Thymus (tissue), 11 donors: ENCODE measurements around the gene FGF14. TPM values are rescaled to one million over a fixed set of nuclear protein-coding genes. Genes with fewer than 3 reads are reported as not detected.
A peak's percentile ranks its signal among the peaks of the same experiment; 100 is the strongest.
"Not testable (repeated sequence)": the region's sequence is repeated elsewhere in the genome, so short reads cannot be mapped to it uniquely, and the experiment has no call there.

Experiments
- DNase-seq, 9 donors: peaks; one replicate each; pipeline ENCODE4 v3.0.0-alpha.2; 2013; ENCODE audit warnings: low spot score in 9 of 9, low read depth in 6 of 9, missing footprints in 1 of 9
- H3K27ac ChIP-seq, 2 donors: one replicate each; pipeline ENCODE4 v1.5.1; 2013; ENCODE audit warnings: control low read depth in 1 of 2, low read depth in 1 of 2, low read length in 1 of 2, mild to moderate bottlenecking in 1 of 2, moderate library complexity in 1 of 2
- H3K27me3 ChIP-seq, 2 donors: one replicate each; pipeline ENCODE4 v1.5.1; 2013; ENCODE audit warnings: low read length in 1 of 2; ENCODE audit not compliant: control insufficient read depth in 2 of 2, insufficient read depth in 1 of 2
- H3K36me3 ChIP-seq, 2 donors: one replicate each; pipeline ENCODE4 v1.5.1; 2013; ENCODE audit warnings: low read length in 1 of 2, mild to moderate bottlenecking in 1 of 2, moderate library complexity in 1 of 2; ENCODE audit not compliant: control insufficient read depth in 2 of 2, insufficient read depth in 2 of 2
- H3K4me1 ChIP-seq, 2 donors: one replicate each; pipeline ENCODE4 v1.5.1; 2013; ENCODE audit warnings: low read length in 2 of 2; ENCODE audit not compliant: control insufficient read depth in 2 of 2, insufficient read depth in 2 of 2
- H3K4me3 ChIP-seq, 2 donors: one replicate each; pipeline ENCODE4 v1.5.1; 2013; ENCODE audit warnings: low read length in 2 of 2, control low read depth in 1 of 2, mild to moderate bottlenecking in 1 of 2
- H3K9me3 ChIP-seq, 2 donors: one replicate each; pipeline ENCODE4 v1.5.1; 2013; ENCODE audit warnings: low read length in 1 of 2, mild to moderate bottlenecking in 1 of 2; ENCODE audit not compliant: control insufficient read depth in 2 of 2, insufficient read depth in 1 of 2
- WGBS: extraction: QIAGEN DNeasy Blood & Tissue Kit; methylation state at CpG from one replicate; pipeline ENCODE4 v1.1.7; 2013; 5-methylcytosine and 5-hydroxymethylcytosine counted together
- polyA plus RNA-seq: library from polyadenylated mRNA; stranded (reverse); fragments of 200-250 nt; gene quantifications from one replicate; pipeline ENCODE4 v1.2.3, GENCODE V29; 2013
- total RNA-seq: library from RNA; stranded (reverse); fragments of 120-200 nt; gene quantifications from one replicate; pipeline ENCODE4 v1.2.4, GENCODE V29; 2013
- donor health status: healthy.

FGF14 gene
- total and polyA plus RNA-seq, 2 donors = 0.05 to 0.14 TPM

- not testable (repeated sequence) for H3K27me3 ChIP-seq, H3K9me3 ChIP-seq, H3K4me3 ChIP-seq, DNase-seq, H3K4me1 ChIP-seq, H3K27ac ChIP-seq, H3K36me3 ChIP-seq
- WGBS = 86% methylated on average over 5 of the region's 5 CpGs
These were observed 390.4 kb downstream of the FGF14 start for GRCh38 chr13:102011455-102011854.

DNA sequence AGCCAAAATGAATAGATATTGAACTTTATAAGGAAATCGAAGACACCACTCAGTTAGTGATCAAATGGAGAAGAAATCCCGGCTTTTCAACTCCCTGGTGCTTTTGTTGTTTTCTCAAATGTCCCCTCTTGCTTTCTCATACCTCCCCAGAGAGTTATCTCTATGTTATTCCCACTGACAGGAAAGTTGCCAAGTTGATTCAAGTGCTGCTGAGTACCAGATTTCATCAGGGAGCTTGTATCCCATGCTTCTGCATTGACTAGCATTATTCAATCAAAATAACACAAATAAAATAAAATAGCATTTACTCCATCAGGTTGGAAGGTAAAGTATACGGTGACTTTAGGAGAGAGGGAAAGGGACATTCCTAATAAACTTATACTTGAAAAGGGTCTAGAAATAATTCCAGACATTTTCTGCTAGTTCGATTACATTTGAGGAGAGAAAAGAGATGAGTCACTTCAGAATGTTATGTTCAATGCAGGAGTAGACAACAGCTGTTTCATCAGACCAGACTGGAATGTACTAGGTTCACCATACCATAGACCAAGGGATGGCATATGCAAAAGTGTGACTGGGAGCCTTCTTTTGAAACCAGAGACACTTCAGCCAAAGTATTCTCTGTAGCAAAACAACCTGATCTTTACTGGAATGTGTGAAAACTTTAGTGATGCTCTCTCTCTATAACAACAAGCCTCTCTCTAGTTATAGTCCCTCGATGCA lies 397.8 kb downstream of the FGF14 start:
- no peak overlapping the region for H3K27ac ChIP-seq
- H3K27me3 ChIP-seq = no peaks in the 10 kb centered on the region
- WGBS = 84% methylated on average over 5 of the region's 5 CpGs
- no peak overlapping the region for H3K4me3 ChIP-seq
- no peaks in the 10 kb centered on the region for H3K4me1 ChIP-seq
- H3K36me3 ChIP-seq = no peaks in the 10 kb centered on the region
- no peaks in the 10 kb centered on the region for H3K9me3 ChIP-seq
- no peak for DNase-seq

DNA sequence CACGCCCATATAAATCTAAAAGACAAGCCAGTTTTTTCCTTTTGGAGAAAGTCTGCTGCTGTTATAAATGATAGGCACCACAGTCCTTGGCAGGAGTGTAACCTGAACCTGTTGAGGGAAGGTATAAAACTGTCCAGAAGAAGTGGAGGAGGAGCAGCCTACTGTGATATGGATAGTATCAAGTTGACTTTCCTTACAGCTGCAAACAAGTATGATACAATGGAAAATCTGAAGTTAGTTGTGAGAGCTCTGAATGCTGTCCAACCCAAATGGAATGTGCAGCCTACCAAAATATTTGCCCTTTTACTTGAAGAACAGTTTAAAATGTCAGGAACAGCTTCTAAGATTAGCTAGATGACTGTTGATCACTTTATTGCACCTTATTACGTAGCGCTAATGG lies 399.6 kb downstream of the FGF14 start:
- Histone ChIP-seq H3K27ac (peak overlapping the region in 1 of 2 donors; percentile 61), H3K27me3 (no peaks in the 10 kb centered on the region), H3K36me3 (no peaks in the 10 kb centered on the region), H3K9me3 (no peaks in the 10 kb centered on the region), H3K4me1 (no peaks in the 10 kb centered on the region), H3K4me3 (no peak overlapping the region)
- 76% methylated on average over 3 of the region's 3 CpGs for WGBS
- no peak for DNase-seq

GRCh38 chr13:102000764-102001163 lies 401.1 kb downstream of the FGF14 start:
- Histone ChIP-seq H3K4me3 (no peak overlapping the region), H3K36me3 (no peaks in the 10 kb centered on the region), H3K9me3 (no peaks in the 10 kb centered on the region), H3K27ac (no peak overlapping the region), H3K27me3 (no peaks in the 10 kb centered on the region), H3K4me1 (no peaks in the 10 kb centered on the region)
- no peak for DNase-seq

- WGBS = 98% methylated on average over 1 of the region's 1 CpG
- no peaks in the 10 kb centered on the region for H3K27me3 ChIP-seq
- no peak overlapping the region for H3K27ac ChIP-seq
- no peaks in the 10 kb centered on the region for H3K9me3 ChIP-seq
- no peak for DNase-seq
- no peak overlapping the region for H3K4me3 ChIP-seq
- no peaks in the 10 kb centered on the region for H3K36me3 ChIP-seq
- H3K4me1 ChIP-seq = no peaks in the 10 kb centered on the region
These were observed 403.7 kb downstream of the FGF14 start for GRCh38 chr13:101998129-101998528.

GRCh38 chr13:101996954-101997353 lies 404.9 kb downstream of the FGF14 start:
- Histone ChIP-seq H3K9me3 (no peaks in the 10 kb centered on the region), H3K4me3 (no peak overlapping the region), H3K27me3 (no peaks in the 10 kb centered on the region), H3K27ac (no peak overlapping the region), H3K36me3 (no peaks in the 10 kb centered on the region), H3K4me1 (no peaks in the 10 kb centered on the region)
- 94% methylated on average over 3 of the region's 3 CpGs for WGBS
- DNase-seq = no peak

- DNase-seq = no peak
- no peaks in the 10 kb centered on the region for H3K9me3 ChIP-seq
- no peaks in the 10 kb centered on the region for H3K27me3 ChIP-seq
- no peak overlapping the region for H3K27ac ChIP-seq
- H3K36me3 ChIP-seq = no peaks in the 10 kb centered on the region
- H3K4me3 ChIP-seq = no peak overlapping the region
- 90% methylated on average over 5 of the region's 5 CpGs for WGBS
- no peaks in the 10 kb centered on the region for H3K4me1 ChIP-seq
These were observed 412.0 kb downstream of the FGF14 start for GRCh38 chr13:101989798-101990350.

DNA sequence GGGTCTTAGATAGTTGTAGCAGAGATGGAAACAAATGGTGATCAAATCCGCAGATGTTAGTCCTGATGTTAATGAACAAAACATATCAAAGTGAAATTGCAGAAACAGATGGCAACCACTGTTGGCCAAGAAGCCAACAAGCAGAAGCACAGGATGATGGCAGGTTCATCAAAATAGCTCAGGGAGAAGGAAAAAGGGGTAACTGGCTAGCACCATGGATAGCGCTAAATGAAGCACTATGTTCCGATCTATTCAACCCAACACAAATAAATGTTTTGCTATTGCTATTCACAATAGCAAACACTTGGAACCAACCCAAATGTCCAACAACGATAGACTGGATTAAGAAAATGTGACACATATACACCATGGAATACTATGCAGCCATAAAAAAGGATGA lies 413.7 kb downstream of the FGF14 start:
- WGBS = 92% methylated on average over 4 of the region's 4 CpGs
- no peak for DNase-seq

GRCh38 chr13:101986316-101986715 lies 415.5 kb downstream of the FGF14 start:
- Histone ChIP-seq H3K27me3 (no peaks in the 10 kb centered on the region), H3K9me3 (no peaks in the 10 kb centered on the region), H3K27ac (no peak overlapping the region), H3K4me3 (no peak overlapping the region), H3K36me3 (no peaks in the 10 kb centered on the region), H3K4me1 (no peaks in the 10 kb centered on the region)
- no peak for DNase-seq
- 96% methylated on average over 2 of the region's 2 CpGs for WGBS

More for the DNA sequence above, 413.7 kb downstream of the FGF14 start:
- H3K27ac ChIP-seq = no peak overlapping the region
- H3K9me3 ChIP-seq = no peaks in the 10 kb centered on the region
- H3K36me3 ChIP-seq = no peaks in the 10 kb centered on the region
- H3K4me3 ChIP-seq = no peak overlapping the region
- H3K27me3 ChIP-seq = no peaks in the 10 kb centered on the region
- H3K4me1 ChIP-seq = no peaks in the 10 kb centered on the region
